GM18511 (cell line): ENCODE measurements around the gene DSG3.

Experiments used
- ATAC-seq: cut with Tn5 transposase; IDR thresholded peaks from one replicate; pipeline ENCODE4 v1.9.1; 2021; ENCODE audit warnings: mild to moderate bottlenecking, moderate library complexity; ENCODE audit not compliant: unreplicated experiment

DSG3 gene

DNA sequence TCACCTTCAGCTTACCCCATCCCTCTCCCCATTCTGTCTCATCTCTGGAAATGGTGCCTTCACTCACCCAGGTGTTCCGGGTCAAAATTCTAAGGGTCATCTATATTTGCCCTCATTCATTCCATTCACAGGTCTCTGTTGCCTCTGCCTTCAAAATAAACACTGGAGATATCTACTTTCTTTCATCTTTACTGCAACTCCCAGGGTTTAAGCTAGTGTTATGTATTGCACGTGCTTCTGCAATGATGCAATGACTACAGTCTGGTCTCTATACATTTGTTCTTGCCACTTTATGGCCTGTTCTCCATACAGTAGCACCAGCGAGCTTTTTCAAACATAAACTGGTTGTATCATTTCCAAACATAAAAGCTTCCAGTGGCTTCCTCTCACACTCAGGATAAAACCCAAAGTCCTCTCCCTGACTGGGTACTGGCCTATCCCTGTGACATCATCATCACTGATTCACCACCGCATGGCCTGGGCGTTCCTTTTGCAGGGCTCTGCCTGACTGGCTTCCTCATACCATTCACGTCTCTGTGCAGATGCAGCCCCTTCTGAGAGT, 64.7 kb downstream of the DSG3 start:
- no peak for ATAC-seq

DNA sequence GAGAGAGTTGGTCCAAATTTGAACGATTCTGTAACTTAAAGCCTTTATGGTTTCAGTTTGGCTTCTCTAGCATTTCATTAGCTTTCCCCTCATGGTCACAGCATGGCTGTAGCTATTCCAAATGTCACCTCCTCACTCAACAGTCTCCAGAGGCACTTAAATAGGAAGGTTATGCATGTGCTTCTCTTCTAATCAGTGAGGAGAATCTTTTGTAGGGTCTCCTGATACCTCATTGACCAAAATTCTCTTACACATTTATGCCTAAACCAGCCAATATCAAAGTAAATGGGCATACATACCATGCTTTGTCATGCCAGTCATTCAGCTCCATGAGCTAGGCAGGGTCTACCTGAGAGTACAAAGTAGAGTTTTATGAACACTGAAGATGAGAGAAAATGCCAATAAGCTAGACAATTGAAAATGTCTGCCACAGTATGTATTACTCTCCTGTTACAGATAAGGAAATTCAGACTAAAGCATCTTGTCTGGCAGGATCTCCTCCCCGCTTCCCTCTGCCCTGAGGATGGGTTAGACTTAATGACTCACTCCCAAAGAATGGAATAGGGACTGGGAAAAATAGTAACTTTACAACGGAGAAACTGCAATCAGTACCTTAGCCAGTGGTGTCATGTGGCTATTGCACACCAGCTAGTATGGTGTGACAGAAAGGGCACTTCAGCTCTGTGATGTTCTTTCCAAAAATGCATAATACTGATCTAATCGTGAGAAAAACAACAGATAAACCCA, 65.8 kb downstream of the DSG3 start:
- ATAC-seq: no peak

DNA sequence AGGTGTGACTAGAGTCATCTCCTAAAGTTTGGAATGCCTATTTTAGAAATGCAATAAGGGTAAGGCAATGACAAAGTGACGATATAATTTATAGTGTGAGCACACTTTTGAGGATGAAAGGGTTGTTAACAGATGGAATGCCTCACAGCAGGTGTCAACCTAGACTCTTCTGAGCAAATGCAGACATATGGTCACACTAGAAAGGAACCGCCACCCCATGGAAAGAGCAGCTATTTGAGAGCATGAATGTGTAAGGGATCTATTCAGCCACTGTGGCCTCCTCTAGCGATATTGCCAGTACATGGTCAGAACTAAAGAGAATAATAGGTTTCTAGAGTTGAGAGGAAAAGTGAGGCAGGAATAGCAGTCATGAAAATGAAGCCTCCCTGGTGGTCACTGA, 68.9 kb downstream of the DSG3 start:
- no peak for ATAC-seq

DNA sequence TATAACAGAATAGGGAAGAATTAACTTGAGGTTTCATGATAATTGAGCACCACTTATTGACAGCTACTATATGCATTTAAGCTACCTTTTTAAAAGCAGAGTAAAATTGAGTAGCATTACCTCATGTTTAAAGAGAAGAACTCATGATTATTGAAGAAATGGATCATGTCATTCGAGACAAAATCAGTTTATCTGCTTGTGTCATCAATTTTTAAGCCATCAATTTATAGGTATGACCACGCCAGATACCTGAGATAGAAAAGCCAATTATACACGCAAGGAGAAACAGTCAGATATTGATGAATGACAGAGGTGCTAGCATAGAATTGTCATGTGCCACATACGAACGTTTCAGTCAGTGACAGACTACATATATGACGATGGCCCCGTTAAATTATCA, 78.8 kb downstream of the DSG3 start:
- ATAC-seq: no peak
